Measurements from ENCODE around the gene IWS1. TPM values are rescaled to one million over a fixed set of nuclear protein-coding genes. Genes with fewer than 3 reads are reported as not detected.

The IWS1 gene
- total RNA-seq, 1 donor from 2014 or later = 47.9 TPM

DNA sequence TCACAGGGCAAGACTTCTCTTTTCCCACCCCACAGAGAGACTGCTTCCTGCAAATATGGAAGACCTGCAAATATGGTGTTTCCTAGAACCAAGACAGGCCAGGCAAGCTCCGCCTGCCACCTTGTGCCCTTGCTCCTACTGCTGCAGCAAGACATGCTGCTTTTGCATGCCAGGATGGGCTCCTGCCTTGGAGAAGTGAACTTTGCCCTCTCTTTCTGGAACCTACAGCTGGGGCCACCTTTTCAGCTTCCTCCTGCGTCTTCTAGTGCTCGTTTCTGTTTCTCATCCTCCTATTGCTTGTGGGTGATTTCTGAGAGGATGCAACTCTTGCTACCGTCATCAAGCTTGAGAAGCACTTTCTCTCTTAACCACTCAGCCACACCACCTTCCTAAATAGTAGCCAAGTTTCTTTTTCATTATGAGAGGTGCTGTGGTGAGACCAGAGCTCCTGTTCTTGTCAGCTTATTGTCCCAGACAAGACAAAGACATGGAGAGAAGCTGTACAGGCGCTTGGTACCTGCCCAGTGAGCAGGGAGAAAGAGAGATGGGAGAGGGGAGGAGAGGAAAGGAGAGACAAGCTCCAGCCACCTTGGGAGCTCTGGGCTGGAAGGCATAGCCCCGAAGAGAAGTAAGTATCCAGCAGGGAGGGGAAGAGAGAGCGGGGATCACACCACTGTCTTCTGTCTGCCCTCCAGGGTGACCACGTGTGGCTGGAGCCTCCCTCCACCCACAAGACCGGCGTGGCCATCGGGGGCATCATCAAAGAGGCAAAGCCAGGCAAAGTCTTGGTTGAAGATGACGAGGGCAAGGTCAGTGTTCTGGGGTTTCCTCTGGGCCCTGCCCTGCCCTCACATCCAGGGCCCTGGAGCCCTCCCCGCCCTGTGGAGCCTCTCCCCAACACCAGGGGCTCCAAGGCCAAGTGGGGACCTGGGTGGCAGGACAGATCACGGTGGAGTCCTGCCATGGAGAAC lies 37.5 kb upstream of the IWS1 start:
- Mint-ChIP-seq H3K4me3 (no peak overlapping the region), H3K27ac (no peak overlapping the region), H3K4me1 (no peaks in the 10 kb centered on the region), H3K9me3 (peaks cover 5% of the 10 kb centered on the region), H3K27me3 (ENCODE audit: low read depth) (peaks cover 11% of the 10 kb centered on the region), H3K36me3 (no peaks in the 10 kb centered on the region)
- no peak for DNase-seq (ENCODE audit: low spot score in 2 of 2, unreplicated experiment in 2 of 2)
- TF ChIP-seq, protein P1, sequence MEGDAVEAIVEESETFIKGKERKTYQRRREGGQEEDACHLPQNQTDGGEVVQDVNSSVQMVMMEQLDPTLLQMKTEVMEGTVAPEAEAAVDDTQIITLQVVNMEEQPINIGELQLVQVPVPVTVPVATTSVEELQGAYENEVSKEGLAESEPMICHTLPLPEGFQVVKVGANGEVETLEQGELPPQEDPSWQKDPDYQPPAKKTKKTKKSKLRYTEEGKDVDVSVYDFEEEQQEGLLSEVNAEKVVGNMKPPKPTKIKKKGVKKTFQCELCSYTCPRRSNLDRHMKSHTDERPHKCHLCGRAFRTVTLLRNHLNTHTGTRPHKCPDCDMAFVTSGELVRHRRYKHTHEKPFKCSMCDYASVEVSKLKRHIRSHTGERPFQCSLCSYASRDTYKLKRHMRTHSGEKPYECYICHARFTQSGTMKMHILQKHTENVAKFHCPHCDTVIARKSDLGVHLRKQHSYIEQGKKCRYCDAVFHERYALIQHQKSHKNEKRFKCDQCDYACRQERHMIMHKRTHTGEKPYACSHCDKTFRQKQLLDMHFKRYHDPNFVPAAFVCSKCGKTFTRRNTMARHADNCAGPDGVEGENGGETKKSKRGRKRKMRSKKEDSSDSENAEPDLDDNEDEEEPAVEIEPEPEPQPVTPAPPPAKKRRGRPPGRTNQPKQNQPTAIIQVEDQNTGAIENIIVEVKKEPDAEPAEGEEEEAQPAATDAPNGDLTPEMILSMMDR (IDR thresholded peaks at IDR 0.05; ENCODE audit: unreplicated experiment) = no peak

DNA sequence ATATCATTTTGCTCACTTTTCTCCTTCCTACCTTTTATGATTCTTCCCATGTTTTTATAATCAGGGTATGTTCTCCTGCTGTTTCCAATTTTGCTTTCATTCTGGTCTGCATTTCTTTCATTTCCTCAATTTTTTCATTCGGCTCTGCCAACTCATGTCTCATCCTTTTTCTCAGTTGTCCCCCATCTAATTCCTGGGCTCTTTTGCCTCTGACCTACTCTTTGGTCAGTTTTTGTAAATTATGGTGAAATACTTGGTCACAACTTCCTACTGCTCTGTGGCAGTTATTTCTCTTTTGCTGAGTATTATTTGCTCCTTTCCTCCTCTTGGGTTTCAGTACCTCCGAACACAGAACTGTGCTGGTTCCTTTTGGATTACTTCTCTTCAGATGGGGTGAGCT lies 36.6 kb upstream of the IWS1 start:
- Mint-ChIP-seq H3K27ac (no peak overlapping the region), H3K9me3 (peaks cover 5% of the 10 kb centered on the region), H3K27me3 (ENCODE audit: low read depth) (peaks cover 18% of the 10 kb centered on the region), H3K4me3 (no peak overlapping the region), H3K36me3 (no peaks in the 10 kb centered on the region), H3K4me1 (no peaks in the 10 kb centered on the region)
- no peak for DNase-seq (ENCODE audit: low spot score in 2 of 2, unreplicated experiment in 2 of 2)
- TF ChIP-seq, protein P1 (IDR thresholded peaks at IDR 0.05; ENCODE audit: unreplicated experiment) = no peak

DNA sequence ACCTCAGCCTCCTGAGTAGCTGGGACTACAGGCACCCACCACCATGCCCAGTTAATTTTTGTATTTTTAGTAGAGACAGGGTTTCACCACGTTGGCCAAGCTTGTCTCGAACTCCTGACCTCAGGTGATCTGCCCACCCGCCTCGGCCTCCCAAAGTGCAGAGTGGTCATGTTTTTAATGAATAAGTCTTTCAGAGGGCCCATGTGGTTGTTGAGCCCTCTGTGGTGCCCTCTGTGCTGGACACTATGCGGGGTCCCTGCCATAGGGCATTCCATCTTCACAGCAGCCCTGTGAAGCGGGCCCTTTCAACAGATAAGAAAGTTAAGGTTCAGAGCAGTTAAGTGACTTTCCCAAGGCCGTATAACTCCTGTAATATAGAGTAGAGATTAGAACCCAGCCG lies 35.1 kb upstream of the IWS1 start:
- TF ChIP-seq, protein P1 (IDR thresholded peaks at IDR 0.05; ENCODE audit: unreplicated experiment) = no peak
- no peaks in the 10 kb centered on the region for H3K4me1 Mint-ChIP-seq
- DNase-seq (ENCODE audit: low spot score in 2 of 2, unreplicated experiment in 2 of 2) = no peak
- no peaks in the 10 kb centered on the region for H3K36me3 Mint-ChIP-seq
- no peak overlapping the region for H3K27ac Mint-ChIP-seq
- no peak overlapping the region for H3K4me3 Mint-ChIP-seq
- H3K9me3 Mint-ChIP-seq = peaks cover 15% of the 10 kb centered on the region
- peaks cover 34% of the 10 kb centered on the region for H3K27me3 Mint-ChIP-seq (ENCODE audit: low read depth)

DNA sequence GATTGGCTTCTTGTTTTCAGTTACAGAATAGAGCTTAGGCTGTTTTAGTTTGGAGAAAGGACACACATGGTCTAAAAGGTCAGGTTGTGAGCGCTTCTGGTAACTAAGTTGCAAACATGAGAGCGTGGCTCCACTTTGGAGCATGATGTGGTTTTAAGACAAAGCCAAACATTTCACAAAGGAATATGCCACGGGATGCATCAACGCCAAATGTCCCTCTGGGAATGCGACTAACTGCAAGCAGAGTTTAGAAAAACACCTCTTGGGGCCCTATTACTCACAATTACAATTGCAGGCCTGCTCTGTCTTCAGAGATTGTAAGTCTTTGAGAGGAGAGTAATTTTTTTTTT lies 34.6 kb upstream of the IWS1 start:
- peaks cover 39% of the 10 kb centered on the region for H3K27me3 Mint-ChIP-seq (ENCODE audit: low read depth)
- TF ChIP-seq, protein P1 (IDR thresholded peaks at IDR 0.05; ENCODE audit: unreplicated experiment) = no peak
- no peak for DNase-seq (ENCODE audit: low spot score in 2 of 2, unreplicated experiment in 2 of 2)
- H3K4me3 Mint-ChIP-seq = no peak overlapping the region
- H3K4me1 Mint-ChIP-seq = no peaks in the 10 kb centered on the region
- H3K9me3 Mint-ChIP-seq = peaks cover 19% of the 10 kb centered on the region
- H3K27ac Mint-ChIP-seq = no peak overlapping the region
- no peaks in the 10 kb centered on the region for H3K36me3 Mint-ChIP-seq

DNA sequence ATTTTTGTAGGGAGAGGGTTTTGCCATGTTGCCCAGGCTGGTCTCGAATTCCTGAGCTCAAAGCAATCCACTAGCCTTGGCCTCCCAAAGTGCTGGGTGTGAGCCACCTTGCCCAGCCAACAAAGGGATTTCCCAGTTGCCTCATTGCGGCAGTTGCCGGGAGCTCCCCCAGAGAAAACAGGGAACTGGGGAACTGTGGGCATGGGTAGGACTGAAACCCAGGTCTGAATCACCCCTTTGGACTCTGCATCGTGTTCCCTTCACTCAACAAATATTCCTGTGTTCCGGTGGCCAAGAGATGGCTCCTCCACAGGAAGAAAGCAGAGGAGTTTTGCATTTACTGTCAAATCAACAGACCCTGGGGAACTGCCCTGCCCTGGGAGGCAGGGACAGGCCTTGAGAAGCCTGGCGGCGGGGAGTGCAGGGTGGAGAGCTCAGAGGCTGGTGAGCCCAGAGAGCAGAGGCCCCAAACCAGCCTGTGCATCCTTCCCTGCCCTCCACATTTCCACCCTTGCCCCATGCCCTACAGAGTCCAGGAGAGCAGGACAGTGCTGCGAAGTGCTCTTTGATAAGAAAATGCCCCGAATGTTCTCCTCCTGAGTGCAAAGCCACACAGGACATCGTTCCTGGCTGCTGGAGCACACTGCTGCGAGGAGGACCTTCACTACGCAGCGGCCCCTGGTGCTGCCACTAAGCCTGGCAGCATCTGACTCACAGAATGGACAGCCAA lies 34.1 kb upstream of the IWS1 start:
- no peak for DNase-seq (ENCODE audit: low spot score in 2 of 2, unreplicated experiment in 2 of 2)
- no peaks in the 10 kb centered on the region for H3K36me3 Mint-ChIP-seq
- H3K27me3 Mint-ChIP-seq (ENCODE audit: low read depth) = peaks cover 44% of the 10 kb centered on the region
- no peak overlapping the region for H3K27ac Mint-ChIP-seq
- no peaks in the 10 kb centered on the region for H3K4me1 Mint-ChIP-seq
- H3K4me3 Mint-ChIP-seq = no peak overlapping the region
- TF ChIP-seq, protein P1 (IDR thresholded peaks at IDR 0.05; ENCODE audit: unreplicated experiment) = no peak
- H3K9me3 Mint-ChIP-seq = peaks cover 22% of the 10 kb centered on the region
